AG08396 (cell line): ENCODE results near the gene C3orf52.
"Not testable (repeated sequence)": the region's sequence is repeated elsewhere in the genome, so short reads cannot be mapped to it uniquely, and the experiment has no call there.

Experiments used
- DNase-seq: peaks from one replicate; pipeline ENCODE4 v3.0.0; 2012; ENCODE audit warnings: low spot score, mixed read lengths

Gene C3orf52, protein sequence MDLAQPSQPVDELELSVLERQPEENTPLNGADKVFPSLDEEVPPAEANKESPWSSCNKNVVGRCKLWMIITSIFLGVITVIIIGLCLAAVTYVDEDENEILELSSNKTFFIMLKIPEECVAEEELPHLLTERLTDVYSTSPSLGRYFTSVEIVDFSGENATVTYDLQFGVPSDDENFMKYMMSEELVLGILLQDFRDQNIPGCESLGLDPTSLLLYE

DNA sequence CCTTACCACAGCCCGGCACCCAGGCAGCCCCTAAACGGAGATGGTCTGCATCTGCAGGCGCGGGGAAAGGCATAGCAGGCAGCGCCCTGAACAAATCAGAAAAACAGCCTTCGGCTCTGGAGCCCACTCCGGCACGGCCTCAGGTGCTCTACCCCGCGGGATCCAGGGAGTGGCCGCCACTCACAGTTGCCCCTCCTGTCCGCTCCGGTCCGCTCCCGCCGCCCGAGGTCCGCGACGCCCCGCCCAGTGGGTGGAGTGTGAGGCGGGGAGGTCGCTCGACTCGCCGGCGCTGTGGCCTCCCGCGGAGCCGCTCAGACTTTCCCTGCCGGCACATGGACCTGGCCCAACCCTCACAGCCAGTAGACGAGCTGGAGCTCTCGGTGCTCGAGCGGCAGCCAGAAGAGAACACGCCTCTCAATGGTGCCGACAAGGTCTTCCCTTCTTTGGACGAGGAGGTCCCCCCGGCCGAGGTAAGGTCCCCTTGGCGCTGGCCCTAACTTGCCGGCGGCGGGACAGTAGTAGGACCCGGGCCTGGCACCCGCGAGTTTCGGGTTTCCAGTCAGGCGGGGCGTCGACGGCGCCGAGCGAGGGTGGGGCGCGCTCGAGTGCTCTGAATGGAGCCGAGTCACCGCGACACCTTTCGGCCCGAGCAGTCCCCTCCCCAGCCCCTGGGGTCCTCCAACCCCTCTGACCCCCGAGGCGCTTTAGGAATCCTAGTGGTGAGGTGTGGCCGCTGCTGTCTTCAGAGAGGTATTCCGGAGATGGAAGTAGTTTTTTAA, at the start of gene C3orf52:
Gene C3orf52 (plus strand): TSS at position 314 of the 779 bp plus-strand sequence. CDS start 19 bp downstream, at position 333.
- DNase-seq = peak; percentile 95

DNA sequence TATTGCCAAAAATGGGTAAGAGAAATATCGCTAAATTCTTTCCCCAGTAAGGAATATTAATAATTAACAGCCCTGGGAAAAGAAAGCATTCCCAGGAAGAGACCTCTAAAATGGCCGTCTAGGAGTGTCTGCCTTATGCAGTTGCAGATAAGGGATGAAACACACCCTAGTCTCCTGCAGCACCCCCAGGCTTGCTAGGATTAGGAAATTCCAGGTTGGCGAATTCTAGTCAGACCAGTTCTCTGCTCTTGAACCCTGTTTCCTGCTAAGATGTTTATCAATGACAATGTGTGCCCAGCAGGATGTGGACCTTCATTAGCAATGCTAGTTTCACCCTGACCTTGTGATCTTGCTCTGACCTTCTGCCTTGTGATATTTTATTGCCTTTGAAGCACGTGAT, 49.0 kb upstream of the C3orf52 start:
- not testable (repeated sequence) for DNase-seq

DNA sequence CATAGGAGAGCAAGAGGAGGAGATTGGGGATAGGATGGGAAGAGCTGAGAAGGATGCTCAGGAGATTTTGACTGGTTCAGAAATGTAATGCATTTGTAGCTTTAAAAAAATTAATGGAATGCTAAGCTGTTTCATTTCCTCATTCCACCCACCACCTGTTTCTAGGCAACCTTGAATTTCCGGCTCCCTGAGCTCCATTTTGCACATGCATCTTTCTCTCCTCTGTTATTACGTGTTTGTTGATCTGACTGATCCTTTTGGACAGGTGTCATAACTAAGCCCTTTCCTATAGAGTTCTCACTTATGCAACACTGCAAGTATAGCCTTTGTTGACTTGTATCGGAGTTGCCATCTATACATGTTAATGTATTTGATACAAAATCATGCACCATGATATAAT, 47.3 kb upstream of the C3orf52 start:
- DNase-seq = no peak

DNA sequence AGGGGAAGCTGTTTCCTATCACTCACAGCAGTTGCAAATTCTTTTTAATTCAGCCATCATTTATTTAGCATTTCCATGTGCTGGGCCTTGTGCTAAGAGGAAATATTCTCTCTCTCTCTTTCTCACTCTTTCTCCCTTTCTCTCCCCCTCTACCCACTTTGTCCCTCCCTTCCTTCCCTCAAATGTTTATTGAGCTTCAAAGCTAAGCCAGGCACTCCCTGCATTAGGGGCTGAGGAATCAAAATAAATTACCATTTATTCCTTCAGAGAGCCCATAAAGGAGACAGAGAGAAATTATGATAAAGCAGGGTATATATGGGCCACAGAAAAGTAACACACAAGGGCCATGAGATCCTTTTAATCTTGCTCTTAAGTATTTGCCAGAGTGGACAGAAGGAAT, 44.9 kb upstream of the C3orf52 start:
- no peak for DNase-seq

DNA sequence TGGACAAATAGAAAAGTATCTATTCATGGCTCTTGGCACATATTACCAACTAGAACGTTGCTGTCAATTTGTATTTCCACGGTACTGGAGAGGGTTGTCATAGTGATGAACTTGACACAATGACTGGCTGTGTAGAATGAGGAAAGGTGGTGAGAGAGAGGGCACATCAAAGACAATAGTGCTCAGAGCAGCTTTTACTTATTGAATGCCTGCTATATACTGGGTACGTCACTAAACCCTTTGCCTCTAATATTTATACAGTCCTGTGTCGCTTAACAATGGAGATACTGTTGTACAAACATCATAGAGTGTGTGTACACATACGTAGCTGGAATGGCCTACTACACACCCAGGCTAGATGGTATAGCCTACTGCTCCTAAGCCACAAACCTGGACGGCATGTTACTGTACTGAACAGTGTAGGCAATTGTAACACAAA, 43.3 kb upstream of the C3orf52 start:
- DNase-seq = no peak

DNA sequence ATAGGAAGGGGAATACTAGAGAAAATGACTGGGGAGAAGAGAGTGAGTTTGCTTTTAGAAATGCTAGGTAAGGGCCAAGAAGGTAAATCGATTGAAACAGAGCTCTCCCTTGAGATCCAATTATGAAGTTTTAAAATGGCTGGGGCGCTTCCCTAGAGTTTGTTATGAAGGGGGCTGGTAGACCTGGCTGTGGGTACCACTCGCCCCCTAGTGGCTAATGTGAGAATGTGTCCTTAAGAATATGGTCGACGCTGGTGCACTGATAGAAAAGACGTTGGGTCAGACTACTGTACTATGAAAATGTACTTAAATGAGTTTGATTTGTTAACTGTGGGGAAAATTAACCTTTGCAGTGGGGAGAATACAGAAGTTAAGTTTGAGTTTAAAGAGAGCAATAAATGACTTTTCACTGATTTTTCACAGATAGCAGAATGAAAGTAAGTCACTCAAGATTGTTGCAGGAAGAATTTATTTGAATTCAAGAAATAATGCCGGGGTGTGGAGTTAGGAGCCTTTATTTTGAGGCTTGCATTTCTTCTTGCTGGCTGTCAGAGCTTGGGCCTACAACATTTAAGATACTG, 42.5 kb upstream of the C3orf52 start:
- DNase-seq = peak; percentile 74

DNA sequence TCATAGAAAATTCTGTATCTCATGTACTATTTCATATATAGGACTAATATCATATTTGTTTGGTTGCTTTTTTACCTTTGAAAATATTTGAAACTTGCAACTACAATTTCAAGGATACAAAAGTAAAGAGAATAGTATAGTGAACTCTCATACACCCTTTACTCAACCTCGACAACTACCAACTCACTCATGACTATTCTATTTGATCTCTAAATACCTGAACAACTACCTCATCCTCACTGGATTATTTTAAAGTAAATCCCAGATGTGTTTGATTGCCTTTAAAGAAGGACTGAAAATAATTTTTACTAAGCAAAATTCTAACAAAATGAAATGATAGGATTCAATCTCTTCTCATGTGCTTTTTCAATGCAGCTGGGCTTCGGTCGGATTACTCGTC, 39.6 kb upstream of the C3orf52 start:
- DNase-seq = no peak

DNA sequence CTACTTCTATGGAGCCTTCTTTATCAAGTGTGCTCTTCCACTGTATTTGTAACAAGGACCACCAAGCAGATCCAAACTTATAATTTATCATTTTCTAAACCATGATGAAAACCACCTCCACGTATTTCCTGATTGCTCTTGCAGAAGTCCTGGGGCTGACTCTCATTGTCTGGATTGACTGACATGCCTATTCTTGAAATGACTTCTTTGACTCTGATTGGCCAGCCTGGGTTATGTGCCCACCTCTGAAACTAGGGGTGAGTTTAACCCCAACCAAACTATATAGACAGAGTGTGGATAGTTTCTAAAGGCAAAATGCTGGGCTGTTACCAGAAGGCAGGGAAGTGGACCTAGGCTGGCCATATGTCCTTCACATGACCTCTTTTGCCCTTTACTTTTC, 38.9 kb upstream of the C3orf52 start:
- DNase-seq = no peak

DNA sequence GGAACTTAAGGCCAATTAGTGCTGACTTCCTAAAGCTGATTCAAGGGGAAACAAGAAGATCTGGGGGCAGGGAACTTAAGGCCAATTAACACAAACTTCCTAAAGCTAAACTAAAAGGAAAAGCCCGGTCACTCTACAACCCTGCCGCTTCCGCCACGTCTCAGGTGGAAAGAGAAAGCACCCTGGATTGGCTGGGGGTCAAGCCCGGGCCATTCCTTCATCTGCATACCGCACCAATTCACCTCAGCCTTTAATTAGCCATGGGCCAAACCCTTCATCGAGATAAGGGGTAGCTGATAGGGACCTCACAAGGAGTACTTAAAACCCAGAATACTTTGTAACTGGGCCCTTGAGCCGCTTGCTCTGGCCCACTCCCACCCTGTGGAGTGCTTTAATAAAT, 37.3 kb upstream of the C3orf52 start:
- DNase-seq = no peak

DNA sequence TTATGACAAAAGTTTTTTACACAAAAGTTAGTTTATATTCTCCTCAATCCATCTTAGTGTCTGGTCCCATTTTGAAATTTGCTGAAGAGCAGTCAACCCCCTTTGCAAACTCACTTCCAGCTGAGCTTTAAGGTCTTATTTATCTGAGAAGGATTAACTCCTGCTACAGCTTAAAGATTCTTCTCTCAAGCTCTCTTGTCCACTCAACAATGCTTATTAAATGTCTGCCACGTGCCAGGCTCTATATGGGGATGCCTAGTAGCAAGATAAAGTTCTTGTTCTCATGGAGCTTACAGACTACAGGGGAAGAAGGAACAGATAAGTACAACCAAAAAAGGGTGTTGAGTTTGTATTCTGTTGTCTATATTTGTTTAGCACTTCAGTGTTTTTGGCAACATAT, 33.0 kb upstream of the C3orf52 start:
- no peak for DNase-seq

DNA sequence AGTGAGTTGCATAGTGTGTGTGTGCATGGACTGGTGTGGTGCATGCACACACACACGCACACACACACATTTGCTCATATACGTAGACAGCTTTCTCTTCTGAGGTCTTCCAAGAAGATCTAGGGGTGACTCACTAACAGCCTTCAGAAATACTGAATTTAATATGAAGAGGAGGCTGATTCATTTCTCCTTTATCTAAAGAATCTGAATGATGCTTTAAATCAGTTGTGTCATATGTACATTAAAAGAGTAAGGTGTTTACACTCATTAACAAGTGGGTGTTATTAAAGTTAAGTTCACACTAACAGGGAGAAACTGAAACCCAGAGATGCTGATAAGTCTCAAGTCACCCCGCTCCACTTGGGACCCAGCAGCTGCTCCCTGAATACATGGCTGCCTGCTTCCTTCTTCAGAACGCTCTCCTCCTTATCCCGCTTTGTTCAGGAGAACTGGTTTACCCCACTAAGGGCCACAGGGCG, 29.7 kb upstream of the C3orf52 start:
- DNase-seq = no peak

DNA sequence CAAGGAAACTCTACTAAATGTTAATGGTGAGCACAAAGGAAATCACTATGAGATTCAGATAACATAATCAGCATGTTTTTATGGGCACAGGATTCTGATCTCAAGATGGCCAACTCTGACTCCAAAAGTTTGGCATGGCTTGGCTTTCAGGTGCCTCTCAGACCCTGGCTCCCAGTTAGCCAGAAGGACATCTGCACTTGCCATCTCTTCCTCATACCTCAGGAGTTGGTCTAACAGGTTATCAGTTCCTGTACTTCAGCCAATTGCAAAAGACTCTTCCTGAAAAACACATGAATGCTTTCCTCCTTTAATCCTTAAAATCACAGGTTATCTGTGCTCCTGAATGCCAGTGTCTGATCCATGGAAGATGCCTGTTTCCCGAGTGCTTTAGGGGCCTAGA, 26.7 kb upstream of the C3orf52 start:
- DNase-seq = no peak

DNA sequence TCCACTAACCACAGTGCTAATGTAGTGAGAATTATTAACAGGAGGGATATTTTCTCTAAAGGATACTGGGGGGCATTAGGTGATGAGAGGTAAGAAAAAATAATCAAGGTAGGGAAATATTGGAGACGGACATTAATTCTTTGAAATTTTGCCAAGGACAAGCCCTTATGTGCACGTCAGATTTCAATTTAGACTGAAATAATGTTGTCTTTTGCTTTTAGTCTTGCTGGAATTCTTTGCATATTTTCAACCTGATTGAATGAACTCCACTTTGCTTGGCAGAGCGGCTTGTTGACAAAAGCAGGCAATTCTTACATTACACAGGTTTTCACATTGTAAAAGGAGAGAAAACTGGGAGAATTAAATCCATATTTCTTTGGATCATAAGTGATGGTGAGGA, 25.0 kb upstream of the C3orf52 start:
- peak; percentile 35 for DNase-seq

DNA sequence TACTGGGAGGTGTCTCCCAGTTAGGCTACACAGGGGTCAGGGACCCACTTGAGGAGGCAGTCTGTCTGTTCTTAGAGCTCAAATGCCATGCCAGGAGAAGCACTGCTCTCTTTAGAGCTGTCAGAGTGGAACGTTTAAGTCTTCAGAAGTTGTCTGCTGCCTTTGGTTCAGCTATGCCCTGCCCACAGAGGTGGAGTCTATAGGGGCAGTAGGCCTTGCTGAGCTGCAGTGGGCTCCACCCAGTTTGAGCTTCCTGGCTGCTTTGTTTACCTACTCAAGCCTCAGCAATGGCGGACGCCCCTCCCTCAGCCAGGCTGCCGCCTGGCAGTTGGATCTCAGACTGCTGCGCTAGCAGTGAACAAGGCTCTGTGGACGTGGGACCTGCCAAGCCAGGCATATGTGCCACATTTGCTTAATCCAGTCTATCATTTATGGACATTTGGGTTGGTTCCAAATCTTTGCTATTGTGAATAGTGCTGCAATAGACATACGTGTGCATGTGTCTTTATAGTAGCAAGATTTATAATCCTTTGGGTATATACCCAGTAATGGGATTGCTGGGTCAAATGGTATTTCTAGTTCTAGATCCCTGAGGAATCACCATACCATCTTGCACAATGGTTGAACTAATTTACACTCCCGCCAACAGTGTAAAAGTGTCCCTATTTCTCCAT, 13.7 kb upstream of the C3orf52 start:
- not testable (repeated sequence) for DNase-seq

DNA sequence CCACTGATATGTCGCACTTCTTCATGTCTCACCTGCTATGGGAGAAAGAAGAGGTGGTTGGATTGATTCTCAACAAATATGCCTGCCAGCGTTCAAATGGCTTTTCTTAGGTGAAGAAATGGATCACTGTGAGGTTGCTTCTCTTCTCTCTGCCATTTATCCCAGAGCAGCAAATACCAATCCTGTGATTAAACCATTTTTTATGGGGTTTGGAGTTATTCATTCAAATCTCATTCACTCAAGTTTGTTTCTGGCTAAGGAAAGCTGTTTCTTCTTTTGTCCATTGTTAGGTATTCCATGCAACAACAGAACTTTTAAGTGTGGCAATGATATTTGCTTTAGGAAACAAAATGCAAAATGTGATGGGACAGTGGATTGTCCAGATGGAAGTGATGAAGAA, 12.2 kb upstream of the C3orf52 start:
- no peak for DNase-seq

DNA sequence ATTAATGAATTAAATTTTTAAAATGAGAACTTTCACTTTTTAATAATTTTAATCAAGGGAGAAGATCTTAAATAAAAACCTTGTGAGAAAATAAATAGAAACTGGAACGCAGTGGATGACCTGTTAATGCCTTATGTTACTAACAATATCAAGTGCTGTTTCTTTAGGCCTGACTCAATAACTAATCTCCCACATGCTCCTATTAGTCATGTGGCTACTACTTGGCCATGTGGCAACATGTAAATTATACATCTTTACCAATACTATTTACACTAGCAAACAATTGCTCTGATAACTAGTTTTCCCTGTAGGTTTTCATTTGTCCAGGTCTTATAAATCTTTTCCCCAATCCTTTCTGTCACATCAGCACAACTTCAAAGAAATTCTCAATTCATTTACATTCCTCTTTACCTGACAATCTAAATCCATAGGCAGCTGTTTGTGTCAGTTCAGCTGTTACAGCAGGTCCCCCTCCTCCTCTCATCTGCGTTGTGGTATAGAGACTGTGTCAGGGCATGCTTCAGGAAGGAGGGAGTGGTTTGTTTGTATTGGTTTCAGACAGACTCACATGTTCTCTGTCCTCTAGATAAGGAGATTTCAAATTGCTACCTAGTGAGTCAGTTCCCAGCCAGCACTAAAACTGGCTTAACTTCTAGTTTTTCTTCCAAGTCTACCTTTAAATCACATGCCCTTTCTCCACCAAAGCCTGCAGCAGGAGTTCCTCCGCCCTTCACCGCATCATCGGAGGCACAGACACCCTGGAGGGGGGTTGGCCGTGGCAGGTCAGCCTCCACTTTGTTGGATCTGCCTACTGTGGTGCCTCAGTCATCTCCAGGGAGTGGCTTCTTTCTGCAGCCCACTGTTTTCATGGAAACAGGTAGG, 11.3 kb upstream of the C3orf52 start:
- DNase-seq = peak; percentile 77

DNA sequence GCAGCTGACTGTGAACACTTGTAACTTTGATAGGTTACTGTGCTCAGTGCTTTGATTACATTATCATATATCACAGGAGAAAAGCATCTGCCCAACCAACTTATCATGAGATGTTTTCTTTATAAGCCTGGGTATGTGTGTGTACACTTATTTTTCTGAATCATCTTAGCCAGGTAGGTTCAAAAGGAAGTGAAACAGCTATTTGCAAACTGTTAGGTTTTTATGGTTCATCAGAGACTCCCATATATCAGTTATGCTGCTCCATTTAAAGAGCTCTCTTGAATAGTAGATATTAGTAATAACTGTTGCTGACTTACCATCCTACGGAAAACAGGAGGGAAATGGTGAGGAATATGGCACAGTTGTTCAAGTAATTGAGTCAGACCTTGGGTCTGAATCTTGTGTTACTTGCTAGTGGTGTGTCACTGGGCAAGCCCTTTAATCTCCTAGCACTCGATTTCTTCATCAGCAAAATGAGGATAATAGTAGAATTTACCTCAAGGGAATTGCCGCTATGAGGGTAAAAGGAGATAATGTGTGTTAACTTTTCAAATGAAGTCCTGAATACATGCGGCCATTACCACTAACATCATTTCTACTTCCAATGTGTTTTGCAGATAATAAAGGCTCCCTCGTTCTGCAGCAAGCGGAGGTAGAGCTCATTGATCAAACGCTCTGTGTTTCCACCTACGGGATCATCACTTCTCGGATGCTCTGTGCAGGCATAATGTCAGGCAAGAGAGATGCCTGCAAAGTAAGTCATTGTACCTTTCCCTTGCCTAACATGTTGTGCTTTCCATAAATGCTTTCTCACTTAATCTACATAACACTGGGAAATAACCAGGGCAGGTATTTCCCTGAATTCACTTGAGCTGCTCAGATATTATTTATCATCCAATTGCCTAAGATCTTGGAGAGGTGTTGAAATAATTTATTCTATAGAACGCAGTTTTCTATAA, 7.8 kb upstream of the C3orf52 start:
- no peak for DNase-seq

DNA sequence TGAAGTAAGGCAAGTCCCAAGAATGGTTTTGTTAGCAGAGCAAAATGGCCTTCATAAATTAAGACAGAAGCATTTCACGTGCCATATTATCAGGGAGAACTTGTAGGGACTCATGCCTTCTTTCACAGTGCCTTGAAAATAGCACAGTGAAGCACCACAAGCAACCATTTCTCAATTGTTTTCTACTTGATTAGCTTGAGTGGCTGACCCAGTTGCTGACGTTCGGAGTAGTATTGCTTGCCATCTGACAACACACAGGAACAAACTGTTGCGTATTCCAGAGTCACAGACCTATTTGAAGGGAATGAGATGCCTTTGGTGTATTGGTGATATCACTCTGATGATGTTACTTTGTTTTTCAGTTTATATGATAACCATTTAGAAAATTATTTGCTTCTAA, 3.0 kb upstream of the C3orf52 start:
- no peak for DNase-seq

DNA sequence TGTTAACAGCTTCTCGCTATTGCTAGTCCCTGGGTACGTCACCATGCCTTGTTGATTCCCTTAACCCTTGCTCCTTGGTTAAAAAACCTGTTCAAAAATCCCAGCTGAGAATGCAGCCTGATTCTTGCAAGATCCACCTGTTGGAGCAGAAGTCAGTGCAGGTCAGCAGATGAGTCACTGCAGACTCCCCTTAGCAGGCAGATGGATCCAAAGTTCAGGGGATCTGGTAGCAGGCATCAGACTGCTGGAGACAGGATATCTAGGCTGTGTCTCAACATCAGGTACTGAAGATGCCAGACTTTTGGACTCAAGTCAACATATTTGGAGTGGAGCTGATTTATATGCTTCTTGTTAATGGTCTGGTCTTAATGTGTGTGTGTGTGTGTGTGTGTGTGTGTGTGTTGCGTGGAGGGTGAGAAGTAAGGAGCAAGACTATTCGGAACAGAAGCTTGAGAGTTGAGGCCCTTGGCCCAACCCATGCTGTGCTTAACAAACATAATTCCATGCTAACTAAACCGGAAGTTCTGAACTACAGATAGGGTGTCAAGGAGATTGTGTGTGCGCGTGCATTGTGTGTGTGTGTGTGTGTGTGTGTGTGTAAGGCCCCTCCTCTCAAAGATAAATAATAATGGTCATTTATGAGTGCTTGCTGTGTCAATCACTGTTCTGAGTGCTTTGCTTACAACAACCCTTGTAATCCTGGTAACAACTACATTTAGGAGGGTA, 1.0 kb upstream of the C3orf52 start:
- DNase-seq = no peak

DNA sequence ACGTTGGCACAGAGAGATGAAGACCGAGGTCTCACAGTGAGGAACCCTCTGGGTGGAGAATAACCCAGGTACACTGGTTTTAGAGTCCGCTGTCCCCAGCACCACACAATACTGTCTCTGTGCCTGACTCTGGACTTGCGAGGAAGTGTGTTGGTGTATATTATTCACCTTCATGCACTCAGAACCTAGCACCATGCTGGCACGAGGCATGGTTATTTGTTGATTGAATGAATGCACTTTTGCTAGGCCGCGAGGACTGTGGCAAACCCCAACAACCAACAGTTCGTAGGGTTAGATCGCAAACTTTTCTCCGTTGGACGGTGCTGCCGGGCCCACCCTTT, 484 bp upstream of the C3orf52 start:
- DNase-seq = no peak
